PC-3 (cell line): ENCODE data around the gene JADE3. TPM values are rescaled to one million over a fixed set of nuclear protein-coding genes. Genes with fewer than 3 reads are reported as not detected.
"Not testable (repeated sequence)": the region's sequence is repeated elsewhere in the genome, so short reads cannot be mapped to it uniquely, and the experiment has no call there.

Experiments
- ATAC-seq: fragments of 200-7000 bp; cut with Tn5 transposase; 2 replicates; pipeline ENCODE4 v1.9.1; 2020; ENCODE audit warnings: mild to moderate bottlenecking, moderate library complexity
- BruUV-seq: library from RNA; stranded (reverse); fragments of 400-500 nt; replicated peaks from 2 replicates; lab custom pipeline; 2021; lab: Mats Ljungman, UMichigan
- CTCF ChIA-PET: fragments of 300-600 bp; sonication (Branson Sonifier 250); formaldehyde crosslinking; loops from one replicate; lab custom pipeline; 2022; ENCODE audit warnings: antibody characterized with exemption; lab: Charles Lee
- POLR2A ChIA-PET: fragments of 300-600 bp; sonication (Branson Sonifier 250); formaldehyde crosslinking; loops from one replicate; lab custom pipeline; 2022; ENCODE audit warnings: antibody characterized with exemption; ENCODE audit not compliant: unreplicated experiment; lab: Charles Lee
- DNase-seq: peaks from one replicate; pipeline ENCODE4 v3.0.0-alpha.2; 2015
- H2AFZ ChIP-seq: fragments of 300-600 bp; sonication (generic); 2 replicates; pipeline ENCODE4 v1.6.0; 2016; ENCODE audit warnings: antibody characterized with exemption, low read length
- H3F3A ChIP-seq: fragments of 300-600 bp; sonication (generic); one replicate; pipeline ENCODE4 v1.6.0; 2017; ENCODE audit warnings: antibody characterized with exemption, low read length, control low read depth, mild to moderate bottlenecking; ENCODE audit not compliant: unreplicated experiment
- H3K27ac ChIP-seq: fragments of 300-600 bp; sonication (generic); 2 replicates; pipeline ENCODE4 v1.5.1; 2016; ENCODE audit warnings: mild to moderate bottlenecking, low read length
- H3K27me3 ChIP-seq: fragments of 300-600 bp; sonication (generic); 2 replicates; pipeline ENCODE4 v1.6.1; 2016; ENCODE audit warnings: low read length, mixed read lengths
- H3K36me3 ChIP-seq: fragments of 300-600 bp; sonication (generic); 2 replicates; pipeline ENCODE4 v1.6.1; 2016; ENCODE audit warnings: low read depth, mixed run types, low read length, mixed read lengths
- H3K4me1 ChIP-seq: fragments of 300-600 bp; sonication (generic); 2 replicates; pipeline ENCODE4 v1.5.1; 2016; ENCODE audit warnings: low read length; ENCODE audit not compliant: insufficient read depth
- H3K4me2 ChIP-seq: fragments of 300-600 bp; sonication (generic); 2 replicates; pipeline ENCODE4 v1.6.0; 2016; ENCODE audit warnings: low read length
- H3K4me3 ChIP-seq: fragments of 300-600 bp; sonication (generic); 2 replicates; pipeline ENCODE4 v1.5.1; 2016; ENCODE audit warnings: mild to moderate bottlenecking, low read length, mixed read lengths
- H3K79me2 ChIP-seq: fragments of 300-600 bp; sonication (generic); 2 replicates; pipeline ENCODE4 v1.6.1; 2017; ENCODE audit warnings: low read length, mixed read lengths
- H3K9ac ChIP-seq: fragments of 300-600 bp; sonication (generic); 2 replicates; pipeline ENCODE4 v1.6.0; 2016; ENCODE audit warnings: mild to moderate bottlenecking, low read length
- H3K9me2 ChIP-seq: fragments of 300-600 bp; sonication (generic); replicated peaks from 2 replicates; pipeline ENCODE4 v1.6.1; 2016; ENCODE audit warnings: mixed run types, low read length, mixed read lengths
- H3K9me3 ChIP-seq: fragments of 300-600 bp; sonication (generic); 2 replicates; pipeline ENCODE4 v1.6.1; 2016; ENCODE audit warnings: low read length, mixed read lengths
- H4K20me1 ChIP-seq: fragments of 300-600 bp; sonication (generic); 2 replicates; pipeline ENCODE4 v1.6.1; 2016; ENCODE audit warnings: low read length, mixed read lengths
- CTCF ChIP-seq: fragments of 300-600 bp; sonication (generic); conservative IDR thresholded peaks from 2 replicates; pipeline ENCODE4 v1.5.1; 2017; ENCODE audit warnings: antibody characterized with exemption, low read depth, mild to moderate bottlenecking, low read length
- EZH2 ChIP-seq: fragments of 300-600 bp; sonication (generic); IDR thresholded peaks from one replicate; pipeline ENCODE4 v1.6.1; 2017; ENCODE audit warnings: antibody characterized with exemption, mild to moderate bottlenecking, low read length; ENCODE audit not compliant: unreplicated experiment
- EZH2phosphoT487 ChIP-seq: fragments of 300-600 bp; sonication (generic); IDR thresholded peaks from 2 replicates; pipeline ENCODE4 v1.6.1; 2018; ENCODE audit warnings: mild to moderate bottlenecking, antibody characterized with exemption, low read length, borderline replicate concordance
- intact Hi-C: fragments of 100-400 bp; cut with micrococcal nuclease; formaldehyde crosslinking; loops from 2 replicates; pipeline ENCODE4 v1.9.0; 2023
- total RNA-seq: library from RNA; depleted of rRNA; stranded (reverse); fragments of >200 nt; gene quantifications from 2 replicates; pipeline ENCODE4 v1.2.3, GENCODE V29; 2014

The JADE3 gene
- total RNA-seq, 1 experiment from 2014 or later, result 7.1 TPM

GRCh38 chrX:46954716-46955115 is 42.5 kb downstream of the JADE3 start:
- Histone ChIP-seq H3K9me2 (no peaks in the 10 kb centered on the region), H3K4me1 (peaks cover 5% of the 10 kb centered on the region; the same call in 1 of the 2 replicates), H3K9me3 (no peaks in the 10 kb centered on the region), H3K4me2 (no peak overlapping the region), H3K9ac (no peak overlapping the region), H3K4me3 (no peak overlapping the region), H3K36me3 (no peaks in the 10 kb centered on the region), H3F3A (no peaks in the 10 kb centered on the region), H4K20me1 (no peaks in the 10 kb centered on the region), H2AFZ (no peak overlapping the region), H3K27me3 (no peaks in the 10 kb centered on the region), H3K27ac (no peak overlapping the region), H3K79me2 (peaks cover 37% of the 10 kb centered on the region)
- POLR2A ChIA-PET, result no interaction called here
- intact Hi-C loops, result no loop called here
- TF ChIP-seq CTCF, result no peak
- no peak for TF ChIP-seq EZH2
- TF ChIP-seq EZH2phosphoT487, result no peak
- ATAC-seq (no peak), DNase-seq (no peak)
- CTCF ChIA-PET, result no interaction called here
- BruUV-seq, result no TSS peak

DNA sequence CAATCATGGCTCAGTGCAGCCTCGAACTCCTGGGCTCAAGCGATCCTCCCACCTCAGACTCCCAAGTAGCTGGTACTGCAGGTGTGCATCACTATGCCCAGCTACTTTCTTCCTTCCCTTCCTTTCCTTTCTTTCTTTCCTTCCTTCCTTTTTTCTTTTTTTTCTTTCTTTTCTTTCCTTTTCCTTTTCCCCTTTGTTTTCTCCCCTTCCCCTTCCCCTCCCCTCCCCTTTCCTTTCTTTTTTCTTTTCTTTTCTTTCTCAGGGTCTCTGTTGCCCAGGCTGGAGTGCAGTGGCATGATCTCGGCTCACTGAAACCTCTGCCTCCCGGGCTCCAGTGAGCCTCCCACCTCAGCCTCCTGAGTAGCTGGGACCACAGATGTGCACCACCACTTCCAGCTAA is 44.4 kb downstream of the JADE3 start:
- H3K9me2 ChIP-seq, H3K9ac ChIP-seq, H3K36me3 ChIP-seq, H3K4me2 ChIP-seq, H4K20me1 ChIP-seq, H3K27ac ChIP-seq, BruUV-seq, H3K9me3 ChIP-seq, DNase-seq, H3K27me3 ChIP-seq, intact Hi-C loops, POLR2A ChIA-PET, ATAC-seq, H2AFZ ChIP-seq, H3F3A ChIP-seq, H3K4me3 ChIP-seq, H3K4me1 ChIP-seq, CTCF ChIA-PET: not testable (repeated sequence)
- H3K79me2 ChIP-seq, result peaks cover 46% of the 10 kb centered on the region

- no TSS peak for BruUV-seq
- TF ChIP-seq EZH2phosphoT487, result no peak
- no peak for TF ChIP-seq EZH2
- TF ChIP-seq CTCF, result no peak
- Histone ChIP-seq H3K9me3 (no peaks in the 10 kb centered on the region), H3F3A (no peaks in the 10 kb centered on the region), H3K4me3 (no peak overlapping the region), H4K20me1 (no peaks in the 10 kb centered on the region), H3K27ac (no peak overlapping the region), H3K27me3 (no peaks in the 10 kb centered on the region), H3K4me1 (peaks cover 5% of the 10 kb centered on the region; the same call in 1 of the 2 replicates), H3K9me2 (no peaks in the 10 kb centered on the region), H3K36me3 (no peaks in the 10 kb centered on the region), H3K4me2 (no peak overlapping the region), H3K79me2 (peaks cover 46% of the 10 kb centered on the region), H2AFZ (no peak overlapping the region), H3K9ac (no peak overlapping the region)
- peak; percentile 34 for DNase-seq
- no peak for ATAC-seq
- ChIA-PET POLR2A (no interaction called here), CTCF (no interaction called here)
- intact Hi-C loops, result no loop called here
These were observed 45.1 kb downstream of the JADE3 start for GRCh38 chrX:46957297-46957696.
